Keratinocyte (primary cell): Measurements from ENCODE around the gene KCNA4.

ENCODE experiments used
- CTCF ChIP-seq, 3 experiments: IDR thresholded peaks in 1 of 3; conservative IDR thresholded peaks in 1 of 3; optimal IDR thresholded peaks in 1 of 3; 2 replicates in 2 of 3; 3 replicates in 1 of 3; pipeline versions ENCODE3 to v1.5.1; 2011; ENCODE audit warnings: low read length in 3 of 3, mild to moderate bottlenecking in 3 of 3, moderate library complexity in 2 of 3, control low read depth in 1 of 3, inconsistent platforms in 1 of 3; ENCODE audit not compliant: insufficient read depth in 2 of 3; ENCODE audit errors: extremely low read depth in 1 of 3
- EZH2 ChIP-seq: IDR thresholded peaks from one replicate; pipeline ENCODE4 v1.6.1; 2012; ENCODE audit warnings: inconsistent platforms, mild to moderate bottlenecking, low read length, moderate library complexity

GRCh38 chr11:29996016-29996415 is 20.8 kb downstream of the KCNA4 start:
- TF ChIP-seq CTCF (optimal IDR thresholded peaks at IDR 0.05 in 1 of 3, IDR thresholded peaks at IDR 0.05 in 1 of 3, conservative IDR thresholded peaks at IDR 0.05 in 1 of 3; ENCODE audit: extremely low read depth in 1 of 3, insufficient read depth in 2 of 3, low read length in 3 of 3) (no peak), EZH2 (no peak)
